B cell (primary cell): Measurements from ENCODE around the gene RPL13. TPM values are rescaled to one million over a fixed set of nuclear protein-coding genes. Genes with fewer than 3 reads are reported as not detected.
A peak's percentile ranks its signal among the peaks of the same experiment; 100 is the strongest.

Experiments
- ATAC-seq: fragments of 200-7000 bp; cut with Tn5 transposase; one replicate; pipeline ENCODE4 v1.10.0; 2021; ENCODE audit warnings: low read depth, mild to moderate bottlenecking, moderate number of reproducible peaks, moderate library complexity
- CTCF ChIA-PET: fragments of 350-600 bp; sonication (Branson Sonifier 250); formaldehyde crosslinking; loops from one replicate; lab custom pipeline; 2021; ENCODE audit warnings: antibody characterized with exemption, inconsistent platforms; lab: Charles Lee
- POLR2A ChIA-PET: fragments of 350-600 bp; sonication (Branson Sonifier 250); formaldehyde crosslinking; loops from one replicate; lab custom pipeline; 2021; ENCODE audit warnings: antibody characterized with exemption; lab: Charles Lee
- DNase-seq: peaks from one replicate; pipeline ENCODE4 v3.0.0; 2013
- H2AFZ ChIP-seq: 2 replicates; pipeline ENCODE4 v1.6.1; 2012; ENCODE audit warnings: mild to moderate bottlenecking, low read depth, low read length; ENCODE audit not compliant: insufficient read depth, poor library complexity, severe bottlenecking
- H3K27ac ChIP-seq, 2 donors: 1 replicate in 1 of 2; 2 replicates in 1 of 2; pipeline ENCODE4 v1.5.1; 2012 to 2013; ENCODE audit warnings: low read length in 2 of 2, mild to moderate bottlenecking in 2 of 2, moderate library complexity in 1 of 2
- H3K27me3 ChIP-seq, 4 experiments: fragments of 200-600 bp in 1 of 4; sonication (generic) in 1 of 4; replicated peaks in 1 of 4; 1 replicate in 2 of 4; 2 replicates in 2 of 4; pipeline versions ENCODE4 v1.6.1 to v1.7.0; 2013 to 2016; ENCODE audit warnings: low read length in 3 of 4, mild to moderate bottlenecking in 2 of 4, mixed read lengths in 1 of 4, moderate library complexity in 1 of 4; ENCODE audit not compliant: insufficient read depth in 4 of 4, control insufficient read depth in 3 of 4; ENCODE audit errors: control extremely low read depth in 1 of 4
- H3K36me3 ChIP-seq, 2 experiments: replicated peaks in 1 of 2; 1 replicate in 1 of 2; 2 replicates in 1 of 2; pipeline versions ENCODE4 v1.6.1 to v1.7.1; 2013; ENCODE audit warnings: low read length in 1 of 2; ENCODE audit not compliant: insufficient read depth in 2 of 2, control insufficient read depth in 1 of 2; ENCODE audit errors: control extremely low read depth in 1 of 2, extremely low read depth in 1 of 2
- H3K4me1 ChIP-seq, 2 donors: fragments of 200-600 bp in 1 of 2; sonication (generic) in 1 of 2; 1 replicate in 1 of 2; 2 replicates in 1 of 2; pipeline versions ENCODE4 v1.5.1 to v1.6.1; 2013 to 2017; ENCODE audit warnings: low read length in 2 of 2; ENCODE audit not compliant: control insufficient read depth in 2 of 2, insufficient read depth in 2 of 2
- H3K4me2 ChIP-seq: replicated peaks from 2 replicates; pipeline ENCODE3; 2012; ENCODE audit warnings: mild to moderate bottlenecking, low read depth, low read length; ENCODE audit not compliant: poor library complexity, severe bottlenecking
- H3K4me3 ChIP-seq, 5 experiments: fragments of 200-600 bp in 1 of 5; sonication (generic) in 1 of 5; 1 replicate in 3 of 5; 2 replicates in 2 of 5; pipeline versions ENCODE4 v1.5.1 to v1.7.0; 2011 to 2016; ENCODE audit warnings: low read length in 4 of 5, mild to moderate bottlenecking in 4 of 5, low read depth in 2 of 5, control low read depth in 1 of 5, moderate library complexity in 1 of 5; ENCODE audit not compliant: insufficient read depth in 1 of 5; ENCODE audit errors: control extremely low read depth in 1 of 5, extremely low read depth in 1 of 5
- H3K79me2 ChIP-seq: fragments of 200-600 bp; sonication (generic); one replicate; pipeline ENCODE4 v1.6.0; 2016; ENCODE audit warnings: low read length; ENCODE audit not compliant: control insufficient read depth, insufficient read depth
- H3K9ac ChIP-seq: fragments of 200-600 bp; sonication (generic); 2 replicates; pipeline ENCODE4 v1.6.1; 2017; ENCODE audit warnings: mild to moderate bottlenecking, low read length, moderate library complexity
- H3K9me3 ChIP-seq, 3 donors: one replicate each; pipeline versions ENCODE4 v1.6.1 to v1.7.1; 2013; ENCODE audit warnings: low read length in 2 of 3; ENCODE audit not compliant: control insufficient read depth in 2 of 3, insufficient read depth in 1 of 3; ENCODE audit errors: control extremely low read depth in 1 of 3
- H4K20me1 ChIP-seq: 2 replicates; pipeline ENCODE4 v1.6.0; 2012; ENCODE audit warnings: mild to moderate bottlenecking, low read length; ENCODE audit not compliant: insufficient read depth, control insufficient read depth, poor library complexity, severe bottlenecking
- H3K27ac Mint-ChIP-seq: one replicate; pipeline ENCODE4 v1.8.0; 2021; ENCODE audit warnings: mixed read lengths
- H3K27me3 Mint-ChIP-seq: one replicate; pipeline ENCODE4 v1.8.0; 2021; ENCODE audit warnings: mixed read lengths
- H3K4me1 Mint-ChIP-seq: one replicate; pipeline ENCODE4 v1.8.0; 2021; ENCODE audit warnings: mixed read lengths
- H3K4me3 Mint-ChIP-seq: one replicate; pipeline ENCODE4 v1.8.0; 2021; ENCODE audit warnings: mixed read lengths
- H3K9me3 Mint-ChIP-seq: one replicate; pipeline ENCODE4 v1.8.0; 2022; ENCODE audit warnings: mixed read lengths; ENCODE audit not compliant: insufficient read depth
- CTCF ChIP-seq: fragments of 200-600 bp; IDR thresholded peaks from one replicate; pipeline ENCODE4 v1.8.0; 2022; ENCODE audit warnings: antibody characterized with exemption, mild to moderate bottlenecking
- EZH2 ChIP-seq: IDR thresholded peaks from 2 replicates; pipeline ENCODE4 v1.6.1; 2012; ENCODE audit warnings: borderline replicate concordance, low read depth, mild to moderate bottlenecking, moderate library complexity, low read length; ENCODE audit not compliant: insufficient read depth, poor library complexity, severe bottlenecking
- WGBS: methylation state at CpG from one replicate; pipeline ENCODE4 v1.1.5; 2013; ENCODE audit warnings: missing lambda C conversion rate; ENCODE audit not compliant: insufficient coverage; 5-methylcytosine and 5-hydroxymethylcytosine counted together
- intact Hi-C: fragments of 100-400 bp; cut with micrococcal nuclease; formaldehyde crosslinking; loops from one replicate; pipeline ENCODE4 v1.10.0; 2022
- polyA plus RNA-seq: library from polyadenylated mRNA; depleted of rRNA; stranded (reverse); fragments of >200 nt; gene quantifications from 2 replicates; pipeline ENCODE4 v1.2.3, GENCODE V29; 2012
- total RNA-seq, 2 donors: library from RNA; stranded (reverse); fragments of 120-200 nt in 1 of 2; gene quantifications; 1 replicate in 1 of 2; 2 replicates in 1 of 2; pipeline versions ENCODE4 v1.2.3 to v1.2.4, GENCODE V29; 2013 to 2022

Gene RPL13
- total and polyA plus RNA-seq, 2 donors (not counting 1 experiment from before 2014, with no cell fraction given): 3,184 to 11,676 TPM

GRCh38 chr16:89574681-89575246 is 14.3 kb downstream of the RPL13 start:
- peaks cover 16% of the 10 kb centered on the region for H3K4me1 Mint-ChIP-seq
- Histone ChIP-seq H3K27me3 (peaks cover 0 to 24% (median 5%) of the 10 kb centered on the region in 4 experiments), H3K79me2 (no peaks in the 10 kb centered on the region), H3K9ac (peak overlapping the region; percentile 60), H3K9me3 (no peaks in the 10 kb centered on the region), H3K4me1 (peaks cover 29 to 30% of the 10 kb centered on the region in 2 donors), H3K4me3 (peak overlapping the region in 4 of 5 experiments; percentile 35 to 56 (median 52)), H4K20me1 (peaks cover 4% of the 10 kb centered on the region), H3K4me2 (peak overlapping the region; percentile 94), H2AFZ (peak overlapping the region; percentile 71), H3K27ac (no peak overlapping the region), H3K36me3 (no peaks in the 10 kb centered on the region)
- TF ChIP-seq EZH2 (no peak), CTCF (peak; percentile 59)
- intact Hi-C loops: no loop called here
- H3K27me3 Mint-ChIP-seq: peaks cover 14% of the 10 kb centered on the region
- ATAC-seq (peak; percentile 52), DNase-seq (peak; percentile 68)
- POLR2A ChIA-PET: interaction anchor here (1.3 kb wide), 1 partner anchor 11 kb away, joined by 9 read pairs; no protein-coding TSS in a partner anchor
- CTCF ChIA-PET: no interaction called here
- H3K9me3 Mint-ChIP-seq: no peaks in the 10 kb centered on the region
- 2% methylated on average over 51 of the region's 55 CpGs for WGBS
- no peak overlapping the region for H3K27ac Mint-ChIP-seq
- H3K4me3 Mint-ChIP-seq: peak overlapping the region; percentile 78
